ENCODE results near the gene PCDHGA7.
"Not testable (repeated sequence)": the region's sequence is repeated elsewhere in the genome, so short reads cannot be mapped to it uniquely, and the experiment has no call there.

The PCDHGA7 gene

DNA sequence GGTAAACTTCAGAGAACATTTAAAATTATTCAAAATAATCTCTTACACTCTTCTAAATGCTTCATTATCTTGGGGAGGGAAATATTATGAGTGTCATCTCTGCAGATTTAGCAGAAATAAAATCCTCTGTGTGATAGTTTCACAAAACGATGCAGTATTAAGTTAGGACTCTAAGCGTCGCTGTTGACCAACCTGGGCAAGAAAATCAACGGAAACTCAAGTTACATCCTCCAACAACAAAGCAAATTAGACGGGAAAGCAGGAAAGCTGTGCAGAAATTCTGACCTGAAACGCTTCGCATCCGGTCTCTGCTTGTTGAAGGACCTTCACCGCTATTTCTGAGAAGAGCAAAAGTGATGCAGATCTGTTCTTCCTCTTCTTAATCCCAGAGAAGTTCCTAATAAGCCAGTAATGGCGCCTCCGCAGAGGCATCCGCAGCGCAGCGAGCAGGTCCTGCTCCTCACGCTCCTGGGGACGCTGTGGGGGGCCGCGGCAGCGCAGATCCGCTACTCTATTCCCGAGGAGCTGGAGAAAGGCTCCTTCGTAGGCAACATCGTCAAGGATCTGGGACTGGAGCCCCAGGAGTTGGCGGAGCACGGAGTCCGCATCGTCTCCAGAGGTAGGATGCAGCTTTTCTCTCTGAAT lies 8.7 kb upstream of the PCDHGA7 start, which contains the start of gene PCDHGA6:
Gene PCDHGA6 (plus strand): TSS at position 219 of the 645 bp plus-strand sequence. CDS start 193 bp downstream, at position 412.
- no peak within 1 kb of the TSS for H3K27ac ChIP-seq
- TF ChIP-seq, protein P1, sequence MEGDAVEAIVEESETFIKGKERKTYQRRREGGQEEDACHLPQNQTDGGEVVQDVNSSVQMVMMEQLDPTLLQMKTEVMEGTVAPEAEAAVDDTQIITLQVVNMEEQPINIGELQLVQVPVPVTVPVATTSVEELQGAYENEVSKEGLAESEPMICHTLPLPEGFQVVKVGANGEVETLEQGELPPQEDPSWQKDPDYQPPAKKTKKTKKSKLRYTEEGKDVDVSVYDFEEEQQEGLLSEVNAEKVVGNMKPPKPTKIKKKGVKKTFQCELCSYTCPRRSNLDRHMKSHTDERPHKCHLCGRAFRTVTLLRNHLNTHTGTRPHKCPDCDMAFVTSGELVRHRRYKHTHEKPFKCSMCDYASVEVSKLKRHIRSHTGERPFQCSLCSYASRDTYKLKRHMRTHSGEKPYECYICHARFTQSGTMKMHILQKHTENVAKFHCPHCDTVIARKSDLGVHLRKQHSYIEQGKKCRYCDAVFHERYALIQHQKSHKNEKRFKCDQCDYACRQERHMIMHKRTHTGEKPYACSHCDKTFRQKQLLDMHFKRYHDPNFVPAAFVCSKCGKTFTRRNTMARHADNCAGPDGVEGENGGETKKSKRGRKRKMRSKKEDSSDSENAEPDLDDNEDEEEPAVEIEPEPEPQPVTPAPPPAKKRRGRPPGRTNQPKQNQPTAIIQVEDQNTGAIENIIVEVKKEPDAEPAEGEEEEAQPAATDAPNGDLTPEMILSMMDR (conservative IDR thresholded peaks at IDR 0.05): no peak

DNA sequence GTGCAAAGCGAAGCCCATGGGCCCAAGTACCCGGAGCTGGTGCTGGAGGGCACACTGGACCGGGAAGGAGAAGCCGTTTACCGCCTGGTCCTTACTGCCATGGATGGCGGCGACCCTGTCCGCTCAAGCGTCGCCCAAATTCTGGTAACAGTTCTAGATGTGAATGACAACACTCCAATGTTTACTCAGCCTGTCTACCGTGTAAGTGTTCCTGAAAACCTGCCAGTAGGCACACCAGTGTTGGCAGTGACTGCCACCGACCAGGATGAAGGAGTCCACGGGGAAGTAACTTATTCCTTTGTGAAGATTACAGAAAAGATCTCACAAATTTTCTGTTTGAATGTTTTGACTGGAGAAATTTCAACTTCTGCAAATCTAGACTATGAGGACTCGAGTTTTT lies 7.9 kb upstream of the PCDHGA7 start:
- no peak overlapping the region for H3K27ac ChIP-seq
- TF ChIP-seq, protein P1 (conservative IDR thresholded peaks at IDR 0.05): no peak

DNA sequence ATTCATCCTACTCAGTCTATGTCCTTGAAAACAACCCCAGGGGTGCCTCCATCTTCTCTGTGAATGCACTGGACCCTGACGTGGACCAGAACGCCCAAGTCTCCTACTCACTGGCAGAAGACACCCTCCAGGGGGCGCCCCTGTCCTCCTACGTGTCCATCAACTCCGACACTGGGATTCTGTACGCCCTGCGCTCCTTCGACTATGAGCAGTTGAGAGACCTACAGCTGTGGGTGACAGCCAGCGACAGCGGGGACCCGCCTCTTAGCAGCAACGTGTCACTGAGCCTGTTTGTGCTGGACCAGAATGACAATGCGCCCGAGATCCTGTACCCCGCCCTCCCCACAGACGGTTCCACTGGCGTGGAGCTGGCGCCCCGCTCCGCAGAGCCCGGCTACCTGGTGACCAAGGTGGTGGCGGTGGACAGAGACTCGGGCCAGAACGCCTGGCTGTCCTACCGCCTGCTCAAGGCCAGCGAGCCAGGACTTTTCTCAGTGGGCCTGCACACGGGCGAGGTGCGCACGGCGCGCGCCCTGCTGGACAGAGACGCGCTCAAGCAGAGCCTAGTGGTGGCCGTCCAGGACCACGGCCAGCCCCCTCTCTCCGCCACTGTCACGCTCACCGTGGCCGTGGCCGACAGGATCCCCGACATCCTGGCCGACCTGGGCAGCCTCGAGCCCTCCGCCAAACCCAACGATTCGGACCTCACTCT lies 6.9 kb upstream of the PCDHGA7 start:
- H3K27ac ChIP-seq: not testable (repeated sequence)

DNA sequence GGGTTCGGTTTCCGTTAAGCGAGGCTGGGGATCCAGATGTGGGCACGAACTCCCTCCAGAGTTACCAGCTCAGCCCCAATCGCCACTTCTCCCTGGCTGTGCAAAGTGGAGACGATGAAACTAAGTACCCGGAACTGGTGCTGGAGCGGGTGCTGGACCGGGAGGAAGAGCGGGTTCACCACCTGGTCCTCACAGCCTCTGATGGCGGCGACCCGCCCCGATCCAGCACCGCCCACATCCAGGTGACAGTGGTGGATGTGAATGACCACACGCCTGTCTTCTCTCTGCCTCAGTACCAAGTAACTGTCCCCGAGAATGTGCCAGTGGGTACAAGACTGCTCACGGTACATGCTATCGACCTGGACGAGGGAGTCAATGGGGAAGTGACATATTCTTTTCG lies 803 bp downstream of the PCDHGA7 start:
- no peak overlapping the region for H3K27ac ChIP-seq
- TF ChIP-seq, protein P1 (conservative IDR thresholded peaks at IDR 0.05): no peak

GRCh38 chr5:141384471-141385267 lies 2.1 kb downstream of the PCDHGA7 start:
- H3K27ac ChIP-seq: no peak overlapping the region
- TF ChIP-seq, protein P1 (conservative IDR thresholded peaks at IDR 0.05): no peak

GRCh38 chr5:141387557-141388311 lies 5.2 kb downstream of the PCDHGA7 start, which contains the start of gene PCDHGB4:
Gene PCDHGB4, plus strand, starts transcription at chr5:141387698. Its CDS starts 187 bp downstream, at chr5:141387885.
- H3K27ac ChIP-seq: not testable (repeated sequence)
- TF ChIP-seq, protein P1 (conservative IDR thresholded peaks at IDR 0.05): peak; percentile 85

GRCh38 chr5:141388661-141389060 lies 6.1 kb downstream of the PCDHGA7 start:
- H3K27ac ChIP-seq: no peak overlapping the region
- TF ChIP-seq, protein P1 (conservative IDR thresholded peaks at IDR 0.05): no peak

Measured in VCaP (cell line).